NCI-H345 (cell line): ENCODE data around the gene RAD23A.
"Not testable (repeated sequence)": the region's sequence is repeated elsewhere in the genome, so short reads cannot be mapped to it uniquely, and the experiment has no call there.

Experiments
- DNase-seq: peaks from one replicate; lab custom pipeline; 2025; lab: John Stamatoyannopoulos, UW

The RAD23A gene

DNA sequence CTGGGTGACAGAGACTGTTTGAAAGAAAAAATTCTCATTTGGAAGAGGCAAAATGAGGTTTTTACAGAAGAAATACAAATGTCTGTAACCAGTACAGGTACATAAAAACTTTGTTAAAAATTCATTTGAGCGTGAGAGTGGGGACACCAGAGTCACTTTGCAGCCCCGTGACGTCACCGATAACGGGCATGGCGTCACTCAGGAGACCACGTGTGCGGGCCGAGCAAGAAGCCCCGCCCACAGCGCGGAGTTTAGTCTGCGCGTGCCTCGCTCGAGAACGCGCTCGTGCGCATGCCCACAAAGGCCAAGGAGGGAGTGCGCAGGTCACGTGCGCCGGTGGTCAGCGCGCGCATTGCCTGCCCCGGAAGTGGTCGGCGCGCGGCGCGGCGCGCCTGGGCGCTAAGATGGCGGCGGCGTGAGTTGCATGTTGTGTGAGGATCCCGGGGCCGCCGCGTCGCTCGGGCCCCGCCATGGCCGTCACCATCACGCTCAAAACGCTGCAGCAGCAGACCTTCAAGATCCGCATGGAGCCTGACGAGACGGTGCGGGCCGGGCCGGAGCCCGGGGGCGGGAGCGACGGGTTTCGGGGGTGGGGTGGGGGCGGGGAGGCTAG is at the start of gene RAD23A:
RAD23A (plus strand) TSS at position 384 of the 613 bp plus-strand sequence; CDS start at position 471, 87 bp downstream.
- DNase-seq: peak; percentile 86

- DNase-seq: no peak
These were observed 49.2 kb upstream of the RAD23A start for GRCh38 chr19:12896460-12896859.

DNA sequence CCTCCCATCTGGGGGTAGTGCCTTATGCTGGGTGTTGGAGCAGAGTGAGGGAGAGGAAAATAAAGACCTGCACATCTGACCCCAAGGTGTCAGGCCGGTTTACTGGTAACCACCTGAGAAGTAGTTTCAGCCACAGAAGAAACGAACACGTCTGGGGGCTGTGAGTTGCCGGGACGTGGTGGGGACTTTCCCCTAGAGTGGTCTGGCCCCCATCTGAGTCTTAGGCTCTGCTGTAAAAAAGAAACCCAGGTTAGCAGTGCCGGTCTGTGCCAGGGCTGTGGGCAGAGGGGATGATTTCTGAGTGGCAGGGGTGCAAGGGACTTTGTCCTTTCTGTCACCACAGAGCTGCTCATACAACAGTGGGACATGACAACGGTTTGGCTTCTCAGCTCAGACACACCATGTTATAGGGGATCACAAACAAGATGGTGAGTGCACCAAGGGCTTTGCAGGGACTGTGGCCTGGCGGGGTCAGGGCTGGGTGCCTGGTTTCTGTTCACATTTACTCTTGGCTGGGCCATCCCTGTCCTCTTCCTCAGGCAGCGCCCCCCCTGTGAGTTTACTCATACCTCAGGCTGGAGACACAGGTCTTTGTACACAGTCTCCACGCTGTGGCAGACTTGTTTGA is 45.7 kb upstream of the RAD23A start:
- DNase-seq: no peak

DNA sequence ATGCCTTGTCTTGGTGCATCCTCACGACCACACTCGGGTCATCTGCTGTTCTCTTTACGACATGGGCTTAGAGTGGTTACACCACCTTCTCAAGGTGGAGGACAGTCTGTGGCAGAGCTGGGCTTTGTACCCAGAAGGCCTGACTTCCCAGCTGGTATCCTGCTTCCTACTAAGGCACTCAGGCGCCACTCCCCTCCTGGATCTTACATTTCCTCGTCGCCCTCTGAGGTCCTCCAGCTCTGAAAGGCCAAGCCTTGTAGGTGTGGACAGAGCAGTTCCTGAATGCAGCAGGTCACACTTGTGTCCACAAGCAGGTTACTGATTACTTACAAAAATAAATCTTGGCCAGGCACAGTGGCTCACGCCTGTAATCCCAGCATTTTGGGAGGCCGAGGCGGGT is 38.5 kb upstream of the RAD23A start:
- DNase-seq: no peak

DNA sequence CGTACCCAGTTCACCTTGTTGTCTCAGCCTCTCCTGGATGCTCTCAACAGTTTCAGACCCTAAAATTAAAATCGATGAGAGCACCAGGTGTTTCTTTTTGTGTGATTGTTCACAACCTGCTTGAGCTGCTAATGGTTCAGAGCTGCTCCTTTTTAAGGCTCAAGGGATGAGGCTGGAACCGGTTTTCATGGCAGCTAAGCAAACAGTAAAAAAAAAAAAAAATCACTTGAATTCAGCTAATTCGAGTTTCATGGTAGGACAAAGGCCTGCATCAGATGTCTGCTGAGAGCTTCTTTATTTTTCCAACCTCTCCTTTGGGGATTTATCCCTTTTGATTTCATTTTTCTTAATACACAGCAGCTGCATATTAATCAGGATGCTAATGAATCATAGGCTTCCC is 33.1 kb upstream of the RAD23A start:
- peak; percentile 81 for DNase-seq

DNA sequence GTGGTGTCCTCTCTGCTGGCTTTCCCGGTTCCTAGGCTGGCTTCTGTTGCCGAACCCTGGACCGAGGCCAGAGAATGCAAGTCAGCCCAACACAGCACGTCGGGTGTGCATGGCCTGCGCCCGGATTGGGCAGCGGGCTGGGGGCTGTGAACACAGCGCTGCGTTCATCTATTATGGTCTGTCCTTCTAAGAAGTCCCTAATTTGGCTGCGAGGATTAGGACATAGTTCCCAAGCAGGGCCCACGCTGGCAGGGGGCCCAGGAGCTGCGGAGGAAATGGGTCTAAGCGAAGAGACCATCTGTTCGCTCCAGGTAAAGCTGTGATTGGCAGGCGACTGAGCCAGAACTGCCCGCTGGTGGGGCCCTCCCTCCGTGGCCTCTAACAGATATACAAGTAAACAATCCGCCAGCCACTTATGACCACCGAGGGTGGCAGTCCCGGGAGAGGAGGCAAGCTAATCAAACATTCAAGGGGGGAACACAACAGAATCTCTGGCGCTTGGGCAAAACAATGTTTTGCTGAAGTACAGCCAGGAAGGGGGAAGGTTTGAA is 32.6 kb upstream of the RAD23A start:
- peak; percentile 88 for DNase-seq

DNA sequence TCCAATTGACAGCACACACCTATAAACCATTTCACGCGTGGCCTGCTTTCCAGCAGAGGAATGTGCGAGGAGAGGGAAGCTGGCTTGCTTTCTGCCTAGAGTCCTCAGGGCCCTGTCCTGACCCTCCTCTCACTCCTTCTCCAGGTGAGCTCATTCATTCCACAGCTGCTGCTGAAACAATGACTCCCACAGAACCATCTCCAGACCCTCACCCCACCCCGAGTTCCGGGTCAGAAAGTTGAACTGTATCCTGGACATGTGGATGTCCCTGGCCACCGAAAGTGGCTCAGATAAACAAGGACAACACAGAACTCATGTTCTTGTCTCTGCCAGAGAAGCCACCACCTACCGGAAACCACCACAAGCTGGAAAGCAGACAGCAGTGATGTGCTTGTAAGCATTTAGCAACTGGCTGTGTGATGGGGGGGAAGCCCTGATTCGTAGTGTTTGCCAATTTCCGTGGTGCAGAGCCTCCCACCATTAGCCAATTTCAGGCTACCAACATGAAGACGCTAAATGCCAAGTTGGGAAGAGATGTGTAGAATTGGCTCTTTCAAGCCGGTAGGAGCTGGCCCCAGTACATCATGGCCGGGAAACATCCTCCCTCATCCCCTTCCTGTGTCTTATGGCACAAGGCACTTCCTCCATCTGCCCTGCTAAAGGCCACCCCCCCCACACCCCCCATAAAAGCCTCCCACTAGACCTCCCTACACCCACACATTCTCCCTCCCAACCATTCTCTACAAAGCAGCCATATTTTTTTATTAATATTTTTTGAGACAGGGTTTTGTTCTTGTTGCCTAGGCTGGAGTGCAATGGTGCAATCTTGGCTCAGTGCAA is 31.6 kb upstream of the RAD23A start:
- DNase-seq: no peak

DNA sequence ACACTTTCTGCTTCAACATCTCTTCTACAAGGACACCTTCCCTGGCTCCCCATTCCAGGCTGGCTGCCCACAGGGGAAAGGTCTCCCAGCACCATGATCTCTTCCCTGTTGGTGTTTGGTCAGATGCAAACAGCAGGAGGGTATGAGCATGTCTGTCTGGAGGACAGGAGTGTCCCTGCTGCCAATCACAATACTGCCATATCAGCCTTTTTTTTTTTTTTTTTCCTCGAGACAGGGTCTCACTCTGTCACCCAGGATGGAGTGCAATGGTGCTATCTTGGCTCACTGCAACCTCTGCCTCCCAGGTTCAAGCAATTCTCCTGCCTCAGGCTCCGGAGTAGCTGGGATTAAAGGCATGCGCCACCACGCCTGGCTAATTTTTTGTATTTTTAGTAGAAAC is 29.8 kb upstream of the RAD23A start:
- DNase-seq: not testable (repeated sequence)

- no peak for DNase-seq
These were observed 27.4 kb upstream of the RAD23A start for GRCh38 chr19:12918253-12918652.

DNA sequence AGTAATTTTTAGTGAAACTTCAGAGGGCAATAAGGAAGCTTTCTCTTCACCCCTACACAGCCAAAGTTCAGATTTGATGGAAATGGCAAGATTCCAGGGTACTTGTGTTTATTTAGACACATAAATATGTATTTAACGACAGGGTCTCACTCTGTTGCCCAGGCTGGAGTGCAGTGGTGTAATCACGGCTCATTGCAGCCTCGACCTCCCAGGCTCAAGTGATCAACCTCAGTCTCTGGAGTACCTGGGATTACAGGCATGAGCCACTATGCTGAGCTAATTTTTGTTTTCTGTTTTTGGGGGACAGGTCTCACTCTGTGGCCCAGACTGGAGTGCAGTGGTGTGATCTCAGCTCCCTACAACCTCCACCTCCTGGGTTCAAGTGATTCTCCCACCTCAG is 24.6 kb upstream of the RAD23A start:
- no peak for DNase-seq

DNA sequence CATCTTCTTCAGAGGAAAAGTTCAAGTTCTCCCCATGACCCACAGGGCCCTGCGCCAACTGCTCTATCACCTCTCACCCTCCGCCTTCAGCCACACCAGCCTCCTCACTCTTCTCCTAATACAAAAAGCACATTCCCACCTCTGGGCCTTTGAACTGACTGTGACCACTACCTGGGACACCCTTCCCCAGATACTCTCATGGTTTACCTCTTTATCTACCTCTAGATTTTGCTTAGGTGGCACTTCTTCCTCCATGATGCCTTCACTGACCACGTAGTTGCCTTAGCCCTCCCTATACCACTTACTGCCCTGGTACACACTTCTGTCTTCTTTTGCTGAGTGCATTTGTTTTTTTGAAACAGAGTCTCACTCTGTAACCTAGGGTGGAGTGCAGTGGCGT is 22.7 kb upstream of the RAD23A start:
- no peak for DNase-seq

DNA sequence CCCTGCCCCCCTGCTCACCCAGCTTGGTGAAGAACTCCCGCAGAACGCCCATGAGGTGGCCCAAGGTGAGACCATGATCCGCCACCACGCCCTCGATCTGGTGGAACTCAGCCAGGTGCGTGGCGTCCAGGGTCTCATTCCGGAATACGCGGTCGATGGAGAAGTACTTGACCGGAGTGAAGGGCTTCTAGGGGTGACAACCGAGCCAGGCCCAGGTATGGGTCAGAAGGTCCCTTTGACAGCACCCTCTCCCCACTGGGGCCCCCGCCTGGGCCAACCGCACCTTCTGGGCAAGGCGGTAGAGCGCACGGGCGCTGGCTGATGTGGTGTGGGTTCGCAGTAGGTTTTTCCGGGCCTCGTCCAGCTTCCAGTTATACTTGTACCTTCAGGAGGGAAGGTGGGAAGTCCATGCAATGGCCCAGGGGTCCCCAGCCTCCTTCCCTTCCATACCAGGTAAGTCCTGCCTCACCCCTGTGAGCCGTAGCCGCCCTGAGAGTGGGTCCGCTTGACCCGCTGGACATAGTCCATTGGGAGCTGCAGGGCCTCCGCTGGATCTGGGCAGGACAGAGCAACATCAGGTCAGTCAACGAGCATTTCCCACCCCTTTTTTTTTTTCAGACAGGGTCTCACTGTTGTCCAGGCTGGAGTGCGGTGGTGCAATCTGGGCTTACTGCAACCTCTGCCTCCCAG is 20.9 kb upstream of the RAD23A start:
- DNase-seq: no peak

DNA sequence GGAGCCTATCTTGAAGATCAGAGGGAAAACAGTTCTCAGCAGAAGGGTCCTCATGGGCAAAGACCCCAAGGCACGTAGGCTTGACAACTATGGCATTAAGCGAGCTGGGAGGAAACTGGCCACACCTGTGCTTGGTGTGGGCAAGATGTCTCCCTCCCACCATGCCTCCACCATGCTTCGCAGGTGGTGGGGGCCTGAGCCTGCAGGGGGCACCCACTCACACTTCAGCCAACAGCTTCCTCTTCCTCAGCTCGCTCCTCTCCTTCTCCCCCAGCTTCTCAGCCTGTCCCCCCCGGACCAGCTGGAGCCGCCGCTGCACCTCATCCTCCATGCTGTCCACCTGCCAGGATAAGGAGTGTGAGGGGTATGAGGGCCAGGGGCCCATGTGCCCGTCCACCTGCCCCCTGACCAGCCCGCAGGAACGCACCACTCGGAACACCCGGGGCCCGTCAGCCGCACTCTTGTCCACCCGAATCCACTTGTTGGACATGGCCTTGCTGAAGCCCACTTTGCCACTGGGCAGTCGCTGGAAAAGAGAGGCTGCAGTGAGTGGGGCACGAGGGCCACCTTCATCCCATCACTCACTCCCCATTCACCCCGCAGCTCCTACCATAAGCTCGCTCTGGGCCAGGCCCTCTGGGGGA is 15.5 kb upstream of the RAD23A start:
- no peak for DNase-seq

DNA sequence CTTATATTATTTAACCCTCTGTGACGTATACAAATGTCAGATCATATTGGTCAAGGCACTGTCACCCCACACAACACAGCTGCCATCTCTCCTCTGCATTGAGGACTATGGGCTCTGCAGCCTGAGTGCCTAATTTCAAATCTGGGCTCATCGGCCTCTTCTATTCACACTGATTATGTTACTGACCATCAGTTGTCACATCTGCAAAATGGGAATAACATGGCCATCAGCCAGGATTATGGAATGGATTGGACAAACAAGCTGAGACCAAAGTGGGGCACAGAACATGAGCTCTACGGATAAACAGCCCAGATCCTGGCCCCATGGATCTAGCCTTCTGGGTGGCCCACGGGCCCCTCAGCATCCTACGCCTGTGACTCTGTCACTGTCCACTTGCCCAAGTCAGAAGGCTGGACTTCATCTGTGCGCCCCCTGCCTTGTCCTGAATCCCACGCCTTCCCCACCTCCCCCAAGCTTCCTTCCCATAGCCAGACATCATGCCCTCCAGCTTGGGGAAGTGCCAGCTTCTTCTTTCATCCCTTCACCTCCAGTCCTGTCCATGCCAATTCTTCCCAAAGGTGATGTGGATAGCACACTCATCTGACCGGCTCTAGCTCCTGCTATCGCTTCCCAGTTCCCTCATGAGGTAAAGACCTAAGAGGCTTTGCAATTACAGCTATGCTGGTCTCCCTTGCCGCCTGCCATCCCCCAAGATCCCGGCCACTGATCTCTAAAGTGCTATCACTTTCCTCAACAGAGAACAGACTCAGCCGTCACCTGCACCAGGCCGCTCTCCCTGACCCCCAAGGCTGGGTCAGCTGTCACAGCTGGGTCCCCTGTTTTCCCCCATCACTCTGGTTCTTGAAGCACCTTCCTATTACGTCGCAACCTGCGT is 13.0 kb upstream of the RAD23A start:
- no peak for DNase-seq

GRCh38 chr19:12933287-12934072 is 12.2 kb upstream of the RAD23A start, which contains the start of gene FARSA:
FARSA (minus strand) TSS chr19:12933711; CDS start chr19:12933696, 15 bp downstream.
- peak; percentile 59 for DNase-seq

GRCh38 chr19:12935071-12935470 is 10.6 kb upstream of the RAD23A start:
- no peak for DNase-seq

DNA sequence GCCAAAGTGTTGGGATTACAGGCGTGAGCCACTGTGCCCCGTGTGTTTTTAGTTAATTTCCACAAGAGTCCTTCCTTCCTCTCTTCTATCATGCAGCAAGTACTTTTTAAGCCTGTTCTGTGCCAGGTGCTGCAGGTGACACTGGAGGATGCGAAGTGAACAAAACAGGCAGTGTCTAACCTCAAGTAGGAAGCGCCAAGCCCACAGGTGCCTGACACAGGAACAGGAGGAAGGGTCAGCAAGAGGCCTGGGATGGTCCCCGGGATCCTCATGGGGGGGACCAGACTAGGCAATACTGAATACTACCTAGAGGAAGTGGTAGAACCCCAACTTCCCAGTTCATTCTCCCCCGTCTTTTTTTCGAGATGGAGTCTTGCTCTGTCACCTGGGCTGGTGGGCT is 9.1 kb upstream of the RAD23A start:
- no peak for DNase-seq

DNA sequence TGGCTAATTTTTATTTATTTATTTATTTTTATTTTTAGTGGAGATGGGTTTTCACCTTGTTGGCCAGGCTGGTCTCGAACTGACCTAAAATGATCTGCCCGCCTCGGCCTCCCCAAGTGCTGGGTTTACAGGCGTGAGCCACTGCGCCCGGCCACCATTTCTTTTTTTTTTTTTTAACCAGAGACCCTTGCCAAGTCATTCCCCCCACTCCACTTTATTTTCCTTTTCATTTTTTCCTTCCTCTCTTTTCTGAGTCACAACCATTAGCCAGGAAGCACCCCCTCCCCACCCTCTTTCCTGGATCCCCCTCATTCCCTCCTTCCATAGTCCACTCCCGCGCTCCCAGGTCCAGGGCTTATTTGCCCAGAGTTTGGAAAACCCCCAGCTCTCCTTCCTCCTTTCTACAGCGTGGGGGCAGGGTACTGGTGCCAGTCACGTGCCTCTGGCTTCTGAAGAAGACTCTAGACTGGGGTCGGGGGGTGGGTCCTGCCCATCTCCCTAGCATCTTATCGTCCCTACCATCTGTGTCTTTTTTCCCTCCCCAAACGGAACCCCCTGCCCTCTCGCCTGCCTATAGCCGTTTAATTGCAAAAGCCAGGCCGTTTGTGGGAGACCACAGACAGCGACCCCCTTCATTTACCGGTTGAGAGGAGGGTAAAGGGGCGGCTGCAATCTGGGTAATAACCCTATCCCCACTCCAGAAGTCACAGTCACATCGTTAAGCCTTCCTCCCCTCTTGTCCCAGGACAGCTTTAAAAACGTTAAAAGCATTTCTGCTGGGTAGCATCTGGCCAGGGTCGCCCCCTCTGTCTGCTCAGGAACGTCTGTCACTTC is 8.4 kb upstream of the RAD23A start:
- DNase-seq: no peak
